K562 (cell line): ENCODE results near the gene CPTP. TPM values are rescaled to one million over a fixed set of nuclear protein-coding genes. Genes with fewer than 3 reads are reported as not detected.
A peak's percentile ranks its signal among the peaks of the same experiment; 100 is the strongest.

Experiments
- ARID2 ChIP-seq: fragments of 450-650 bp; IDR thresholded peaks from 2 replicates; pipeline ENCODE4 v1.6.1; 2017; ENCODE audit warnings: antibody characterized with exemption, mild to moderate bottlenecking
- CXXC5 ChIP-seq: fragments of 250-450 bp; sonication (Bioruptor Pico); IDR thresholded peaks from 2 replicates; pipeline ENCODE4 v1.8.0; 2022; ENCODE audit warnings: inconsistent platforms, mild to moderate bottlenecking, moderate library complexity
- MAX ChIP-seq: sonication (generic); formaldehyde crosslinking; IDR thresholded peaks from 2 replicates; pipeline ENCODE4 v1.9.0; 2022; ENCODE audit warnings: mild to moderate bottlenecking, missing genetic modification reagents
- MGA ChIP-seq: fragments of 450-650 bp; IDR thresholded peaks from 2 replicates; pipeline ENCODE4 v1.6.1; 2016; ENCODE audit warnings: mild to moderate bottlenecking, moderate library complexity
- PCBP1 ChIP-seq: fragments of 200-400 bp; formaldehyde crosslinking; IDR thresholded peaks from 2 replicates; pipeline ENCODE4 v1.6.1; 2018; ENCODE audit warnings: mild to moderate bottlenecking, low read depth, low read length; ENCODE audit not compliant: poor library complexity, severe bottlenecking
- polyA plus RNA-seq, 8 experiments: library from polyadenylated mRNA; depleted of rRNA in 4 of 8; stranded (reverse) in 5 of 8; unstranded in 3 of 8; fragments of >200 nt; fragmentation: Nextera tagmentation in 2 of 8; fragmentation: Illumina TruSeq in 1 of 8; extraction: Ambion mirVana in 2 of 8; extraction: Trizol in 1 of 8; gene quantifications; 2 replicates each; pipeline versions ENCODE4 v1.2.1 to v1.2.3, GENCODE V29; 2011 to 2014; ENCODE audit warnings: inconsistent platforms in 1 of 8, missing spikeins in 1 of 8
- total RNA-seq, 7 experiments: library from RNA; depleted of rRNA in 6 of 7; stranded (reverse); fragments of >200 nt in 6 of 7; fragmentation: Illumina TruSeq in 2 of 7; extraction: Trizol in 2 of 7; gene quantifications; 2 replicates each; pipeline versions ENCODE4 v1.2.1 to v1.2.3, GENCODE V29; 2011 to 2021; ENCODE audit warnings: low replicate concordance in 1 of 7
- TF ChIP-seq, protein P1 (sequence below): fragments of 250-450 bp; sonication (Bioruptor Pico); IDR thresholded peaks from 2 replicates; pipeline ENCODE4 v1.9.0; 2021; ENCODE audit warnings: mild to moderate bottlenecking, inconsistent platforms
- TF ChIP-seq, protein P2 (sequence below), 2 experiments: IDR thresholded peaks; 2 replicates each; pipeline ENCODE4 v1.6.1; 2011; ENCODE audit warnings: borderline replicate concordance in 1 of 2, control low read depth in 1 of 2, low read depth in 1 of 2, low read length in 1 of 2, mild to moderate bottlenecking in 1 of 2, mixed read lengths in 1 of 2, moderate library complexity in 1 of 2; ENCODE audit not compliant: insufficient read depth in 1 of 2, insufficient read length in 1 of 2, poor library complexity in 1 of 2, severe bottlenecking in 1 of 2; ENCODE audit errors: extremely low read depth in 1 of 2
- TF ChIP-seq, protein P3 (sequence below): fragments of 450-650 bp; formaldehyde crosslinking; conservative IDR thresholded peaks from 2 replicates; pipeline ENCODE4 v1.4.0; 2022; ENCODE audit warnings: mild to moderate bottlenecking, missing genetic modification characterization

Gene CPTP
- total and polyA plus RNA-seq, 9 of the 15 experiments (the other 6 are each of a cell fraction or from before 2014, with no cell fraction given), result 0.11 to 25.8 (median 3.5) TPM

DNA sequence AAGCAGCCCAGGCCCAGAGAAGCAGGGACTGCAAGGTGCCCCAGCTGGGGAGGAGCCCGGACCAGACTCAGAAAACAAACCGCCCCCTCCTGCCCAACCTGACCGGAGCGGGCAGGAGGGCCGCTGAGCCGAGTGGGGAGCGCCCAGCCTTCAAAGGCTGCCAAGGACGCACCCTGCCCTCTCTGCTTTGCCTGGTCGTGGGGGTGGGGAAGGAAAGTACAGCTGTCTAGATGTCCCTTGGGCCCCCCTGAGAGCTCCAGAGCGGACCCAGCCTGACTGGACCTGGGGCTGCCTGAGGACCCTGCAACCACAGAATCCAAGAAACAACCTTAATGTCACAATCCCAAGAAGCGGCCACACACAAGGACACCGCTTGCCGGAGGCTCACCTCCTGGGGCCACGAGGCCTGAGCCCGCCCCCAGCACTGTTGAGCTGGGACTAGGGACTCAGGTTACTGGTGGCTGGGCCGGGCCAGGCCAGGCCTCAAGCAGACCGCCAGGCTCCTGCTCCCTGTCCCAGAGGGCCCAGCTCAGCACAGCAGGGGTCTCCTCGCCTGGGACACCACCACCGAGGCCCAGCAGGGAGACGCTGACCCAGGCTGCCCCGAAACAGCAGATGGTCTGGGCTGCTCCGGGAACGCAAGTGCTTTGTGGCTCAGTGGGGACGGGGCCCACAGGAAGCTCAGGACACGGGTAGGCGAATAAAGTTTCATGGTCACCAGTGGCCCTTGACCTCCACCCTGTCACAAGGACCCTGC lies 23.2 kb downstream of the CPTP start (continued):
- TF ChIP-seq, protein P1, sequence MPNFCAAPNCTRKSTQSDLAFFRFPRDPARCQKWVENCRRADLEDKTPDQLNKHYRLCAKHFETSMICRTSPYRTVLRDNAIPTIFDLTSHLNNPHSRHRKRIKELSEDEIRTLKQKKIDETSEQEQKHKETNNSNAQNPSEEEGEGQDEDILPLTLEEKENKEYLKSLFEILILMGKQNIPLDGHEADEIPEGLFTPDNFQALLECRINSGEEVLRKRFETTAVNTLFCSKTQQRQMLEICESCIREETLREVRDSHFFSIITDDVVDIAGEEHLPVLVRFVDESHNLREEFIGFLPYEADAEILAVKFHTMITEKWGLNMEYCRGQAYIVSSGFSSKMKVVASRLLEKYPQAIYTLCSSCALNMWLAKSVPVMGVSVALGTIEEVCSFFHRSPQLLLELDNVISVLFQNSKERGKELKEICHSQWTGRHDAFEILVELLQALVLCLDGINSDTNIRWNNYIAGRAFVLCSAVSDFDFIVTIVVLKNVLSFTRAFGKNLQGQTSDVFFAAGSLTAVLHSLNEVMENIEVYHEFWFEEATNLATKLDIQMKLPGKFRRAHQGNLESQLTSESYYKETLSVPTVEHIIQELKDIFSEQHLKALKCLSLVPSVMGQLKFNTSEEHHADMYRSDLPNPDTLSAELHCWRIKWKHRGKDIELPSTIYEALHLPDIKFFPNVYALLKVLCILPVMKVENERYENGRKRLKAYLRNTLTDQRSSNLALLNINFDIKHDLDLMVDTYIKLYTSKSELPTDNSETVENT (CRISPR knock-in tag), result 0 out of 2 replicates have a peak, but pooled peaks have one; percentile 17
- TF ChIP-seq, protein P2, sequence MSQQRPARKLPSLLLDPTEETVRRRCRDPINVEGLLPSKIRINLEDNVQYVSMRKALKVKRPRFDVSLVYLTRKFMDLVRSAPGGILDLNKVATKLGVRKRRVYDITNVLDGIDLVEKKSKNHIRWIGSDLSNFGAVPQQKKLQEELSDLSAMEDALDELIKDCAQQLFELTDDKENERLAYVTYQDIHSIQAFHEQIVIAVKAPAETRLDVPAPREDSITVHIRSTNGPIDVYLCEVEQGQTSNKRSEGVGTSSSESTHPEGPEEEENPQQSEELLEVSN (IDR thresholded peaks at IDR 0.05; ENCODE audit: borderline replicate concordance in 1 of 2, extremely low read depth in 1 of 2, insufficient read depth in 1 of 2, insufficient read length in 1 of 2, low read depth in 1 of 2, low read length in 1 of 2, poor library complexity in 1 of 2, severe bottlenecking in 1 of 2), result peak; percentile 59 to 80
- TF ChIP-seq ARID2 (no peak), MGA (peak; percentile 74), CXXC5 (CRISPR knock-in tag) (no peak), MAX (CRISPR knock-in tag) (peak; percentile 87), PCBP1 (peak; percentile 48)
- TF ChIP-seq, protein P3, sequence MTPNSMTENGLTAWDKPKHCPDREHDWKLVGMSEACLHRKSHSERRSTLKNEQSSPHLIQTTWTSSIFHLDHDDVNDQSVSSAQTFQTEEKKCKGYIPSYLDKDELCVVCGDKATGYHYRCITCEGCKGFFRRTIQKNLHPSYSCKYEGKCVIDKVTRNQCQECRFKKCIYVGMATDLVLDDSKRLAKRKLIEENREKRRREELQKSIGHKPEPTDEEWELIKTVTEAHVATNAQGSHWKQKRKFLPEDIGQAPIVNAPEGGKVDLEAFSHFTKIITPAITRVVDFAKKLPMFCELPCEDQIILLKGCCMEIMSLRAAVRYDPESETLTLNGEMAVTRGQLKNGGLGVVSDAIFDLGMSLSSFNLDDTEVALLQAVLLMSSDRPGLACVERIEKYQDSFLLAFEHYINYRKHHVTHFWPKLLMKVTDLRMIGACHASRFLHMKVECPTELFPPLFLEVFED, result no peak
